H1 (cell line): ENCODE data around the gene AGT. TPM values are rescaled to one million over a fixed set of nuclear protein-coding genes. Genes with fewer than 3 reads are reported as not detected.

Experiments used
- CTCF ChIA-PET: fragments of 300-600 bp; sonication (Branson Sonifier 250); formaldehyde crosslinking; loops from one replicate; lab custom pipeline; 2021; ENCODE audit not compliant: partially characterized antibody; lab: Charles Lee
- POLR2A ChIA-PET: fragments of 300-600 bp; sonication (Branson Sonifier 250); formaldehyde crosslinking; loops from one replicate; lab custom pipeline; 2021; ENCODE audit warnings: inconsistent platforms; ENCODE audit not compliant: partially characterized antibody; lab: Charles Lee
- DNase-seq, 2 experiments: peaks; one replicate each; pipeline versions ENCODE4 v3.0.0 to v3.0.0-alpha.2; 2010 to 2022; ENCODE audit warnings: low spot score in 2 of 2, low read depth in 1 of 2, mixed read lengths in 1 of 2
- FAIRE-seq: peaks from 2 replicates; lab custom pipeline; 2011; peaks lifted over from hg19 to GRCh38; lab: Jason Lieb, UNC
- H2AFZ ChIP-seq: 2 replicates; pipeline ENCODE4 v1.8.1; 2012; ENCODE audit warnings: low read length, inconsistent platforms
- H2AK5ac ChIP-seq: 2 replicates; pipeline ENCODE4 v1.6.1; 2013; ENCODE audit warnings: low read depth, low read length
- H2BK120ac ChIP-seq: replicated peaks from 2 replicates; pipeline ENCODE3; 2013; ENCODE audit warnings: low read depth, low read length, inconsistent platforms
- H2BK12ac ChIP-seq: 2 replicates; pipeline ENCODE4 v1.6.1; 2013; ENCODE audit warnings: low read depth, low read length
- H2BK15ac ChIP-seq: 2 replicates; pipeline ENCODE4 v1.6.1; 2013; ENCODE audit warnings: low read length
- H2BK20ac ChIP-seq: 2 replicates; pipeline ENCODE4 v1.6.1; 2013; ENCODE audit warnings: low read length
- H2BK5ac ChIP-seq: 2 replicates; pipeline ENCODE4 v1.6.1; 2013; ENCODE audit warnings: low read depth, low read length
- H3K14ac ChIP-seq: 2 replicates; pipeline ENCODE4 v1.6.1; 2013; ENCODE audit warnings: inconsistent platforms; ENCODE audit not compliant: insufficient read length
- H3K18ac ChIP-seq: 2 replicates; pipeline ENCODE4 v1.6.1; 2013; ENCODE audit warnings: low read length; ENCODE audit errors: extremely low read depth
- H3K23ac ChIP-seq: 2 replicates; pipeline ENCODE4 v1.6.1; 2013; ENCODE audit warnings: inconsistent platforms; ENCODE audit not compliant: insufficient read length
- H3K23me2 ChIP-seq: 2 replicates; pipeline ENCODE4 v1.6.1; 2013; ENCODE audit warnings: low read depth, low read length
- H3K27ac ChIP-seq: 2 replicates; pipeline ENCODE4 v1.6.1; 2011; ENCODE audit warnings: low read depth, low read length, inconsistent platforms
- H3K27me3 ChIP-seq, 4 experiments: replicated peaks in 1 of 4; 1 replicate in 1 of 4; 2 replicates in 3 of 4; pipeline versions ENCODE4 v1.6.1 to v1.8.1; 2011 to 2013; ENCODE audit warnings: low read length in 3 of 4, mild to moderate bottlenecking in 3 of 4, inconsistent platforms in 2 of 4, mixed read lengths in 2 of 4, moderate library complexity in 1 of 4; ENCODE audit not compliant: control insufficient read depth in 3 of 4, insufficient read depth in 3 of 4; ENCODE audit errors: extremely low read depth in 1 of 4
- H3K36me3 ChIP-seq, 4 experiments: 2 replicates each; pipeline versions ENCODE4 v1.6.1 to v1.8.1; 2011 to 2013; ENCODE audit warnings: mild to moderate bottlenecking in 4 of 4, low read length in 3 of 4, moderate library complexity in 2 of 4, control low read depth in 1 of 4, inconsistent platforms in 1 of 4; ENCODE audit not compliant: insufficient read depth in 4 of 4, control insufficient read depth in 2 of 4
- H3K4ac ChIP-seq: replicated peaks from 2 replicates; pipeline ENCODE3; 2013; ENCODE audit warnings: low read length, low read depth, mixed read lengths, inconsistent platforms; ENCODE audit not compliant: insufficient read length
- H3K4me1 ChIP-seq, 4 experiments: replicated peaks in 1 of 4; 1 replicate in 1 of 4; 2 replicates in 3 of 4; pipeline versions ENCODE4 v1.6.1 to v1.8.1; 2011 to 2013; ENCODE audit warnings: low read length in 3 of 4, inconsistent platforms in 2 of 4, mixed read lengths in 1 of 4; ENCODE audit not compliant: insufficient read depth in 4 of 4, control insufficient read depth in 3 of 4
- H3K4me2 ChIP-seq, 2 experiments: 2 replicates each; pipeline versions ENCODE4 v1.6.1 to v1.8.1; 2011 to 2013; ENCODE audit warnings: low read depth in 2 of 2, low read length in 2 of 2, control low read depth in 1 of 2, inconsistent platforms in 1 of 2, mild to moderate bottlenecking in 1 of 2; ENCODE audit not compliant: insufficient read depth in 1 of 2
- H3K4me3 ChIP-seq, 4 experiments: fragments of 200-600, 300-600 bp in 1 of 4; sonication (generic), shearing (Covaris generic), sonication (Bioruptor Twin) in 1 of 4; 2 replicates each; pipeline versions ENCODE4 v1.5.1 to v1.8.1; 2011 to 2016; ENCODE audit warnings: low read length in 4 of 4, low read depth in 3 of 4, control low read depth in 2 of 4, inconsistent platforms in 2 of 4, mild to moderate bottlenecking in 2 of 4, mixed read lengths in 1 of 4, moderate library complexity in 1 of 4; ENCODE audit not compliant: insufficient read depth in 2 of 4; ENCODE audit errors: extremely low read depth in 1 of 4
- H3K56ac ChIP-seq: replicated peaks from 2 replicates; pipeline ENCODE3; 2013; ENCODE audit warnings: low read depth, mild to moderate bottlenecking, mixed read lengths, low read length, inconsistent platforms; ENCODE audit not compliant: insufficient read length
- H3K79me1 ChIP-seq: 2 replicates; pipeline ENCODE4 v1.6.1; 2013; ENCODE audit warnings: low read depth, low read length, control low read depth
- H3K79me2 ChIP-seq, 2 experiments: 2 replicates each; pipeline versions ENCODE4 v1.6.1 to v1.8.1; 2012 to 2013; ENCODE audit warnings: low read length in 2 of 2, mild to moderate bottlenecking in 2 of 2, inconsistent platforms in 1 of 2; ENCODE audit not compliant: insufficient read depth in 2 of 2, control insufficient read depth in 1 of 2
- H3K9ac ChIP-seq, 4 experiments: replicated peaks in 1 of 4; 1 replicate in 1 of 4; 2 replicates in 3 of 4; pipeline versions ENCODE4 v1.6.1 to v1.8.1; 2011 to 2013; ENCODE audit warnings: low read depth in 3 of 4, low read length in 3 of 4, control low read depth in 2 of 4, mild to moderate bottlenecking in 2 of 4, moderate library complexity in 2 of 4, inconsistent platforms in 1 of 4; ENCODE audit errors: extremely low read depth in 1 of 4
- H3K9me3 ChIP-seq, 2 experiments: 2 replicates each; pipeline versions ENCODE4 v1.6.1 to v1.8.1; 2012 to 2013; ENCODE audit warnings: mild to moderate bottlenecking in 2 of 2, moderate library complexity in 2 of 2, control low read depth in 1 of 2, inconsistent platforms in 1 of 2, low read depth in 1 of 2, low read length in 1 of 2, mixed read lengths in 1 of 2; ENCODE audit not compliant: insufficient read depth in 2 of 2
- H4K20me1 ChIP-seq, 2 experiments: replicated peaks in 1 of 2; 2 replicates each; pipeline versions ENCODE3 to v1.8.1; 2011 to 2013; ENCODE audit warnings: inconsistent platforms in 2 of 2, low read length in 2 of 2, mild to moderate bottlenecking in 1 of 2; ENCODE audit not compliant: insufficient read depth in 2 of 2, control insufficient read depth in 1 of 2
- H4K5ac ChIP-seq: 2 replicates; pipeline ENCODE4 v1.6.1; 2013; ENCODE audit warnings: low read length, low read depth, mixed read lengths, inconsistent platforms; ENCODE audit not compliant: insufficient read length
- H4K8ac ChIP-seq: 2 replicates; pipeline ENCODE4 v1.8.0; 2013; ENCODE audit warnings: mild to moderate bottlenecking, moderate library complexity, low read length, inconsistent platforms; ENCODE audit not compliant: insufficient read depth; ENCODE audit errors: extremely low read depth
- H4K91ac ChIP-seq: replicated peaks from 2 replicates; pipeline ENCODE3; 2013; ENCODE audit warnings: low read length, mixed read lengths, inconsistent platforms; ENCODE audit not compliant: insufficient read length
- EZH2 ChIP-seq: fragments of 200-600 bp; sonication (generic); IDR thresholded peaks from 2 replicates; pipeline ENCODE4 v1.7.1; 2012; ENCODE audit warnings: low read depth, mild to moderate bottlenecking, moderate library complexity, low read length, inconsistent platforms; ENCODE audit not compliant: severe bottlenecking
- KDM1A ChIP-seq: fragments of 200-600, 300-600 bp; sonication (generic); IDR thresholded peaks from 2 replicates; pipeline ENCODE4 v1.7.1; 2016; ENCODE audit warnings: mild to moderate bottlenecking, low read length, borderline replicate concordance
- KDM4A ChIP-seq: IDR thresholded peaks from one replicate; pipeline ENCODE4 v1.7.1; 2012; ENCODE audit warnings: low read depth, mild to moderate bottlenecking, moderate library complexity, low read length, inconsistent platforms; ENCODE audit not compliant: severe bottlenecking
- RBBP5 ChIP-seq: IDR thresholded peaks from 2 replicates; pipeline ENCODE4 v1.7.1; 2012; ENCODE audit warnings: low read depth, mild to moderate bottlenecking, inconsistent platforms, low read length, moderate library complexity, borderline replicate concordance
- RFX5 ChIP-seq: IDR thresholded peaks from 2 replicates; pipeline ENCODE4 v1.6.1; 2011; ENCODE audit warnings: low read depth, low read length, improper control_type of control experiment, borderline replicate concordance
- RNF2 ChIP-seq: fragments of 200-900, 300-1000 bp; sonication (generic); IDR thresholded peaks from 2 replicates; pipeline ENCODE4 v1.7.1; 2016; ENCODE audit warnings: borderline replicate concordance, low read depth, mild to moderate bottlenecking, antibody characterized with exemption, low read length; ENCODE audit not compliant: poor library complexity, severe bottlenecking; ENCODE audit errors: missing control alignments
- SAP30 ChIP-seq: fragments of 300-600 bp; sonication (generic); IDR thresholded peaks from 2 replicates; pipeline ENCODE4 v1.7.1; 2012; ENCODE audit warnings: low read length, moderate library complexity, mild to moderate bottlenecking, inconsistent platforms; ENCODE audit not compliant: insufficient read depth, insufficient replicate concordance
- SIX5 ChIP-seq: IDR thresholded peaks from 2 replicates; pipeline ENCODE4 v1.6.1; 2011; ENCODE audit warnings: mild to moderate bottlenecking, low read depth, low read length
- SP1 ChIP-seq: IDR thresholded peaks from 2 replicates; pipeline ENCODE4 v1.6.1; 2011; ENCODE audit warnings: low read depth, low read length
- WGBS, 2 experiments: shearing (Covaris generic) in 1 of 2; methylation state at CpG; one replicate each; pipeline versions ENCODE4 v1.1.6 to v1.1.7; 2013 to 2015; ENCODE audit warnings: low lambda C conversion rate in 2 of 2, mixed read lengths in 2 of 2, inconsistent platforms in 1 of 2, low coverage in 1 of 2, missing lambda C conversion rate in 1 of 2; ENCODE audit not compliant: insufficient replicate concordance in 2 of 2, insufficient coverage in 1 of 2, insufficient read length in 1 of 2; ENCODE audit errors: extremely low coverage in 1 of 2, missing lambda C conversion rate in 1 of 2; 5-methylcytosine and 5-hydroxymethylcytosine counted together
- polyA plus RNA-seq, 7 experiments: library from polyadenylated mRNA; depleted of rRNA in 3 of 7; stranded (reverse) in 5 of 7; unstranded in 2 of 7; fragments of >200 nt in 5 of 7; fragments of 200-250 nt in 2 of 7; gene quantifications; 1 replicate in 5 of 7; 2 replicates in 1 of 7; 4 replicates in 1 of 7; pipeline versions ENCODE4 v1.2.1 to v1.2.3, GENCODE V29; 2011 to 2013; ENCODE audit warnings: missing spikeins in 2 of 7, mixed read lengths in 2 of 7
- total RNA-seq: library from RNA; stranded (reverse); fragmentation: NEBNext Ultra II Directional; extraction: Animal tissue kit (Norgen Biotek cat#: 25700); gene quantifications from 2 replicates; pipeline ENCODE4 v1.2.1, GENCODE V29; 2021
- TF ChIP-seq, protein P1 (sequence below): IDR thresholded peaks from 2 replicates; pipeline ENCODE4 v1.6.1; 2012; ENCODE audit warnings: inconsistent platforms
- TF ChIP-seq, protein P2 (sequence below): IDR thresholded peaks from 2 replicates; pipeline ENCODE4 v1.6.1; 2012; ENCODE audit warnings: inconsistent platforms

AGT gene
- total and polyA plus RNA-seq, 2 of the 8 experiments (the other 6 are each of a cell fraction or from before 2014, with no cell fraction given) = 0.20 TPM; not detected in 1

DNA sequence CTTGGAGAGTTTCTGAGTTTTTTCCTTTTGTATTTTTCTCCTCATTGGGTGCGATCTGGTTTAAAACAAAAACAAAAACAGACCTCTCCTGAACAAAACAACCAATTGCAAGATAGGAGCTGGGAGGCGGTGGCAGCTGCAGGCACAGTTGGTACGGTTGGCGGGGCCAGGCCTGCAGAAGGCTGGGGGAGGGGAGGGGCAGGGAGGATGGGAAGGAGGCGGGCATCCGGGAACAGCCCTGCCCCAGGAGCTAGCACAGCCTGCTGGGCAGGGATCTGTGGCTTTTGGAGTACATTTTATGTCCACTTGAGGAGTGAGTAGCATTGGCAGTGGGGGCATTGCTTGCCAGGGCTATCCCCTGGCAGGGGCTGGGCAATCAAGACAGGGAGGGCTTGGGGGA, 38.5 kb upstream of the AGT start:
- Histone ChIP-seq H3K4ac (no peak overlapping the region), H3K79me2 (no peaks in the 10 kb centered on the region), H2BK12ac (peak overlapping the region; percentile 95; the same call in 1 of the 2 replicates), H3K27ac (no peak overlapping the region), H3K23ac (no peak overlapping the region), H3K4me2 (peak overlapping the region; percentile 20 to 39; a peak in 3 of 4 replicates), H4K91ac (peak overlapping the region; percentile 92), H3K18ac (peak overlapping the region; percentile 94; the same call in 1 of the 2 replicates), H3K23me2 (peaks cover 2% of the 10 kb centered on the region; the same call in 1 of the 2 replicates), H3K14ac (no peak overlapping the region), H4K20me1 (no peaks in the 10 kb centered on the region), H4K8ac (0 out of 2 replicates have a peak overlapping the region, but pooled peaks have one; percentile 7), H3K4me1 (peaks cover 11 to 40% (median 26%) of the 10 kb centered on the region in 4 experiments), H3K9me3 (no peaks in the 10 kb centered on the region), H3K56ac (no peak overlapping the region), H3K9ac (no peak overlapping the region), H4K5ac (no peak overlapping the region), H2BK5ac (peak overlapping the region; percentile 95; the same call in 1 of the 2 replicates), H2BK120ac (no peak overlapping the region), H3K4me3 (peak overlapping the region in 1 of 4 experiments; percentile 57; a peak in 1 of 8 replicates), H2BK15ac (peak overlapping the region; percentile 88; the same call in 1 of the 2 replicates), H3K36me3 (no peaks in the 10 kb centered on the region), H2AK5ac (no peak overlapping the region), H2BK20ac (peak overlapping the region; percentile 98; the same call in 1 of the 2 replicates), H3K79me1 (no peaks in the 10 kb centered on the region), H3K27me3 (no peaks in the 10 kb centered on the region; a peak in 1 of 7 replicates), H2AFZ (no peak overlapping the region)
- ChIA-PET CTCF (interaction anchor here (0.8 to 3.2 kb wide), 4 partner anchors 9 to 410 kb away, joined by 3 to 9 read pairs (median 6); no protein-coding TSS in a partner anchor), POLR2A (interaction anchor here (0.8 to 1.4 kb wide), 7 partner anchors 9 to 42 kb away, joined by 3 to 6 read pairs (median 3); no protein-coding TSS in a partner anchor)
- FAIRE-seq (no peak), DNase-seq (peak in 1 of 2 experiments; percentile 71)
- 32% methylated on average over 4 of the region's 6 CpGs; no CpG with 5 or more reads in 1 of the 2 experiments for WGBS, 2 experiments
- TF ChIP-seq RFX5 (no peak), SAP30 (no peak), SP1 (no peak), KDM1A (no peak), RBBP5 (no peak), SIX5 (no peak), RNF2 (no peak), KDM4A (no peak), EZH2 (no peak)
- TF ChIP-seq, protein P1, sequence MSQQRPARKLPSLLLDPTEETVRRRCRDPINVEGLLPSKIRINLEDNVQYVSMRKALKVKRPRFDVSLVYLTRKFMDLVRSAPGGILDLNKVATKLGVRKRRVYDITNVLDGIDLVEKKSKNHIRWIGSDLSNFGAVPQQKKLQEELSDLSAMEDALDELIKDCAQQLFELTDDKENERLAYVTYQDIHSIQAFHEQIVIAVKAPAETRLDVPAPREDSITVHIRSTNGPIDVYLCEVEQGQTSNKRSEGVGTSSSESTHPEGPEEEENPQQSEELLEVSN = no peak
- TF ChIP-seq, protein P2, sequence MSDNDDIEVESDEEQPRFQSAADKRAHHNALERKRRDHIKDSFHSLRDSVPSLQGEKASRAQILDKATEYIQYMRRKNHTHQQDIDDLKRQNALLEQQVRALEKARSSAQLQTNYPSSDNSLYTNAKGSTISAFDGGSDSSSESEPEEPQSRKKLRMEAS = no peak; the same call in 1 of the 2 replicates
